Stimulated activated naive CD4-positive, alpha-beta T cell treated with Interleukin-2 at 50 U/mL for 16 hours (primary cell): Measurements from ENCODE around the gene ZDHHC3.

Source experiments
- DNase-seq: peaks from one replicate; lab custom pipeline; 2025; lab: John Stamatoyannopoulos, UW

Gene ZDHHC3

DNA sequence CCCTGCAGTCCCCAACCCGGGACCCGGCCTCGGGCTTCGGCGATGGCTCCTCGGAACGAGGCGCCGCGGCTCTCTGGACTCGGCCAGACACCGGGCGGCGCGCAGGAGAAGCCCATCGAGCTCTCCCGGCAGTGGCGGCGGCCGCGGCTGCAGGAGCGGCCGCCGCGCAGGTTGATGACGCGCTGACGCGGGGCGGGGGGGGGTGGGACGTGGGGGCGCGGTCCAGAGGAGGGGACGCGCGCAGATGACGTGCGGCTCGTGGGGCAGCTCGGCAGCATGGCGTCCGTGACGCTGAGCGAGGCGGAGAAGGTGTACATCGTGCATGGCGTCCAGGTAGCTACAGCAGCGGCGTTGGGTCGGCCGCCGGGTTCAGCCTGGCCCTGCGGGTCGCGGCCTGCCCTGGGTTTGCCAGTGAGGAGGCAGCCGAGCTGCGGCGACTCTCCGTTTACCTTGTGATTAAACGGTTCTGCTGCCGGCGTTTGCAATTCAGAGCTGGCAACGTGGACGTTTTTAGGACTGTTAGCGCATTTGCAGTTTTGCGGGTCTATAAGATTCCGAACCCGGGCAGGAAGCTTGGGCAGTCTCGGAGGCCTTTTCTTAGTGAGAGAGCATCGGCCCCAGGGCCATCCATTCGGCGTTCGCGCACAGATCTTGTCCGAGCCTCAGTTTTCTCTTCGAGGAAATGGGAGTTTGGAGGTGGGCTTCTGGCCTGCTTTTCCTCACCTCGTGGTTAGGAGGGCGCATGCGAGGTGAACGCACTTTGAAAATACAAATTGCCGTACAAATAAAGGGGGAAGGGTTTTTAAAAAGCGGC is at the start of gene ZDHHC3, which contains the start of gene EXOSC7:
TSS of gene ZDHHC3 (minus strand) at position 173 of the 814 bp plus-strand sequence. CDS start 16,738 bp downstream, outside the sequence.
TSS of gene EXOSC7 (plus strand) at position 243 of the 814 bp plus-strand sequence. CDS start at position 277, 34 bp downstream.
- DNase-seq: peak; percentile 91

DNA sequence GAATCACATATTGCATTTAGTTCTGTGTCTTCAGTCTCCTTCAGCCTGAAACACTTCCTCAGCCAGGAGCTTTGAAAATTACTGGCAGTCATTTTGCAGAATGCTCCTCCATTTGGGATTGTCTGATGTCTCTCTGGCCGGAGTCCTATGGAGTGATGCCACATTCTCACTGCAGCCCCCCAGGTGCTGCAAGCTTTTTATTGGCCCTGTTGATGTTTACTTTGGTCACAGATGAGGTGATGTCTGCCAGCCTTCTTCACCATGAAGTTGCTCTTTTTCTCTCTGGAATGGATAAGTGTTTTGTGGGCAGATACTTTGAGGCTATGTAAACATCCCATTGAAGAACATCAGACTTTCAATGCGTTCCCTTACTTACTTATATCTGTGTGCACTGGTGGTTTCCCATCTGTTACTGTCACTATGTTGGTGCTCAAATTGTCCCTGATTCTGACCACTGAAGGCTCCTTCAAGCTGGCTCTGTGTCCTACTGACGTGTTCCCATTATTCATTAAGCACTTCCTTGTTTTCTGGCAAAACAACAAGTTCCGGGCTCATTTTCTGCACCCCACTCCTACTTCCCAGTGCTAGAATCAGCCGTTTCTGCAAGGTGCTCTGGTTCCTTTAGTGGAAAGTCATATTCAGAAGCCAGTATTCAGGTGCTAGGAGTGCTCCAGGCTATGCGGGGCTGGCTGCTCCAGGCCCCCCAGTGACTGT is 48.7 kb upstream of the ZDHHC3 start:
- DNase-seq: no peak

- DNase-seq: no peak
Measured at GRCh38 chr3:45023675-45024074, 47.7 kb upstream of the ZDHHC3 start.

DNA sequence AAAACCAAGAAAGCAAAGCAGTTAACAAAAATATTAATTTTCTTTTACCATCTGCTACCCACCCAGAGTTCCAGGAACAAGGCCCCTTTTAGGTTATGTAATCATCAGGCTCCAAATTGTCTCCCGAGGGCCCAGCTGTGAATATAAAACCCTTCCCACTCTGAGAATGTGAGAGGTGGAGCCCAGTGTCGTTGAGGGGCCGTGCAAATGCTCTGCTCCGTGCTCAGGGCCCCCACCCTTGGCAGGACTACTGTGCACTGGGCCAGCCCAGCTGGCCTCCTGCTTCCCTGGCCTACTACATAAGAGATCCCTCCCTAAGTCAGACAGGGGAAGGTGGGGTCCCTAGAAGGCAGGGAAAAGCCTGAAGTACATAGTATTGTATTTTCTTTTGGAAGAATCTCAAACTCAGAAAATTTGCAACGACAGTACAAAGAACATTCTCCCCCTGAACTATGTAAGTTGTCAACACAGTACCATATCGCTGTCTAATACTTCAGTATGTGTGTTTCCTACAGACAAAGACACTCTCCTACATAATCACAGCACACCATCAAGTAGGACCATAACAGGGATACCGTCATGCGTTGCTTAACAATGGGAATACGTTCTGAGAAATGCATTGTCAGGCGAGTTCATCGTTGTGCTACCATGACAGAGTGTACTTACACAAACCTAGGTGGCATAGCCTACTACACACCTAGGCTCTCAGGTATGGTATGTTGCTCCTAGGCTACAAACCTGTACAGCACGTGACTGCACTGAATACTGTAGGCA is 45.7 kb upstream of the ZDHHC3 start:
- no peak for DNase-seq

DNA sequence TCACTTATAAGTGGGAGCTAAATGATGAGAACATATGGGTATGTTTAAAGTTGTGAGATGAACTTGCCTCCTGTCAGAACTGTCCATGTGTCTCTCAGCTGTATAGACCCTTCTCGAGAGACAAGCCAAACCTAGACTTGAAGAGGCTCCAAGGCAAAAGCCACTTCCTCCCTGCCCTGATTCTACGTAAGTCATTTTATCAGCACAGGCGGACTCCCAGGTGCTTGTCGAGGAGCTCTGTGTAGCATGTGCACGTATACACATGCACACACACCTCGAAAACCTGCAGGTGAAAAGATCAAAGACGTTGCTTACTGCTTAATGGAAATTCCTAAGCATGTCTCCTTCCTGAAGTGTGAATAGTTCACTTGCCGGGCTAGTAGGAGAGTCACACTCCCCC is 44.6 kb upstream of the ZDHHC3 start:
- no peak for DNase-seq

GRCh38 chr3:45017821-45018220 is 41.8 kb upstream of the ZDHHC3 start:
- DNase-seq: no peak

DNA sequence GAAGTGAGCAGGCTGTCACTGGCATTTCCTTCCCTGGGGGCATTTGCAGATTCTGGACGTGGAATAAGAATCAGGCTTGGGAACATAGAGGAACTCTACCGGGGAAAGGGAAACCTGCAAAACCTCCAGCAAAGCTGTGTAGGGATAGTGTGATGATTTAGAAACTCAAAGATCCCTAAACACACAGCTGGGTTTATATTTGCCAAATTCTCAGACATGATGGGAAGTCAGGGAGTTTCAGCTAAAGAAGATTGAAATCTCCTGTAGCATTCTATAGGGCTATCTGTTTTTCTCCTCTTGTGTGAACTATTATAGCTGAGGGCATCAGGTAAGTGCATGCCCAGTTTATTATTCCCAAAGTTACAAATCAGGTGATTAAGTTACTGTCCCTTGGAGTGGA is 40.9 kb upstream of the ZDHHC3 start:
- DNase-seq: no peak

GRCh38 chr3:45012577-45012976 is 36.6 kb upstream of the ZDHHC3 start:
- no peak for DNase-seq

DNA sequence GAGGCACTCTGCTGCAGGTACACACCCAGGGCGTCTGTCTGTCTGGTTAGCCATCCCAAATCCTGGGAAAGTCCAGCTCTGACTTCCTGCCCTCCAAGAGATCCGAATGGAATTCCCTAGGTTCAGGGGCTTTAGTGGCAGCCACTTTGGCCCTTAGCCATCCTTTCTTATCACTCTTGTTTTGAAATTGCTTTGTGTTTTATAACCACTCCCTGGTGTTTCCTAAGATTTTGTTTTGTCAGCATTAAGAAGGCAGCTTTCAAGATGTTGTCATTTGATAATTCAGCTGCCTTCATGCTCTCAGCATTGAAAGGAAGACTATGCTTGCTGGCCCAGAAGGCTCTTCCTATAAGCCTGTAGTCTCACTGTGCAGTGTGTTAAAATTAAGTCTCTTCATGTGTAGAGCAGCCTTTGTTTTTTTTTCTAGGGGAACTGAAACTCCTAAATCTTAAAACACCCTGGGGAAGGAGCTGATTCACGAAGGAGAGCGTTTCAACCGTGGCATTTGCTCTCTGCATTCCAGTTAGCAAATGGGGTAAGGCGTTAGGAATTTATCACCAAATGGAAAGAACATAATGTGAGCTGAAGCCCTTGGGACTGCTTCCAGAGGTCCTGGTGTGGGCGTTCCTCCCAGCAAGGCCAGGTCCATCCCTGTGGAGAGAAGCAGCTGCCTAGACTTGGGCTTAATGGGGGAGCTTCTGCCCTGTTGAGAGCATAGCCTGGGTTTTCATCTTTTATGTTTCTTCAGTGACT is 36.0 kb upstream of the ZDHHC3 start:
- DNase-seq: no peak

DNA sequence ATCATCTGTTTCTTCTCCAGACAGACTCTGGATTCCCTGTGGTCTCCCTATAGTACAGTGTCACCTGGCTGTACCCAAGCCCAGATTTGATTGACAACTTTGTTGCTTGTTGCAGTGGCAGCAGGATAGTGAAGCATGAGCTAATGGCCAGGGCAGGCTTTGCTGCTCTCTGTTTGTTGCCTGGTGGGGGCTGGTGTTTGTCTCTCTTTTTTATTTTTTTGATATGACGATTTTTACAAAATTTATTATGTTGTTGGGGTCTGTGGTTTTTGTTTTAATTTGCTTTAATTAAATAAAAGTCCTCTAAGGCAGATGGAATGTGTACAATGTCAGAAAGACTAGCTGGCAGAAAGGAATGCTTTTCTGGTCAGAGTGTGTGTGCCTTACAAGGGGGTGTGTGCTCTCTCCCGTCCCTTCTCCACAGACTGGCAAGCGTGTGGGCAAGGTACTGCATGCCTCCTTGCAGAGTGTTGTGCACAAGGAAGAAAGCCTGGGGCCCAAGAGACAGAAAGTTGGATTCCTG is 34.9 kb upstream of the ZDHHC3 start:
- DNase-seq: no peak

DNA sequence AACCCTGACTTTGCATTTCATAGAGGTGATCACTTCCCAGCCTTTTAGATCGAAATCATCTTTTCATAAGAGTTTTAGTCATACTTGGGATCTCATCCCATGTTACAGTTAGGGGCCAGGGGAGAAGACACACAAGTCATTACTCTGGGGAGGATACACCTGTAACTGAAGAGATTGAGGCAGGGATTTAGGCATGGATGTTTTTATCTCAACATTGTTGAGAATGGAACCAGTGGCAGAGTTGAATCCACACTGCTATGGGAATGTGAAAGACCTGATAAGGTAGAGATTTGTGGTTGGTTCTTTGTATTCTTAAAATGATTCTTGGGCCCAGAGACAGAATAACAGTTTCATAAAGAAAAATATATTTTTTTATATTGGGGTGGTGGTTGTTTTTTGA is 33.9 kb upstream of the ZDHHC3 start:
- no peak for DNase-seq

DNA sequence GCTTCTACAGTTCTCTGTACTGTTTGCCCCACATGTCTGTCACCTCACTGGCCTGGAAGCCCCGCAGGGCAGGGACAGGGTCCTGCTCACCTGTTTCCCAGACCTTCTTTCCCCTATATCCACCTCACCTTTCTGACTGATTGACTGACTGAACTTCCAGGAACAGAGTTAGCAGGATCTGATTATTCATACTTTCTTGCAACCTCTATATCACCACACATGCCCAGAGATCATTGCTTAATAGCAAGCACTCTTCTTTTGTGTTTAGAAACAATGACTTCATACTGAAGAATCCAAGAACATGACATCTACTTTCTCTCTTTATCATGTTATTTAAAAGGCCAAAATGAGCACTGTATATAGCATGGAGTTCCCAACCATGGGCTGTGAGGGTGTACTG is 32.1 kb upstream of the ZDHHC3 start:
- DNase-seq: no peak

GRCh38 chr3:45007091-45007490 is 31.1 kb upstream of the ZDHHC3 start:
- DNase-seq: no peak

- no peak for DNase-seq
Measured at GRCh38 chr3:45003859-45004258, 27.9 kb upstream of the ZDHHC3 start.

DNA sequence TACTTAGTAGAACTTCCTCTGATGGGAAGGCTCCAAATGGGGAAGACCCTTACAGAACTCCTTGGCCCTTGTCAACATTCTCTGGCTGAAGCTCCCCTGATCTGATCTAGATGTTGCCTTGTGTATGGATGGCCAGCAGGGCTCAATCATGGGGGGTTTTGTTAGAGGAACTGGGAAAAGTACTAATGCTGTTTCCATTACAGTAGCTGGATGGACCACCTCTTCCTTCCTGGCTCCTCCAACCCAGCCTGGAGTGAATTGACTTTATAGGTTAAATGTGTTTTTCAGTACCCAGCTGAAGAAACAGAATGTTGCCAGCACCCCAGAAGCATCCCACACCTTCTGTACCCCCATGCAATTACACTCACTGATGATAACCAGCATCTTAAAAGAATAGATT is 27.4 kb upstream of the ZDHHC3 start:
- no peak for DNase-seq

GRCh38 chr3:45002720-45003119 is 26.7 kb upstream of the ZDHHC3 start:
- no peak for DNase-seq

DNA sequence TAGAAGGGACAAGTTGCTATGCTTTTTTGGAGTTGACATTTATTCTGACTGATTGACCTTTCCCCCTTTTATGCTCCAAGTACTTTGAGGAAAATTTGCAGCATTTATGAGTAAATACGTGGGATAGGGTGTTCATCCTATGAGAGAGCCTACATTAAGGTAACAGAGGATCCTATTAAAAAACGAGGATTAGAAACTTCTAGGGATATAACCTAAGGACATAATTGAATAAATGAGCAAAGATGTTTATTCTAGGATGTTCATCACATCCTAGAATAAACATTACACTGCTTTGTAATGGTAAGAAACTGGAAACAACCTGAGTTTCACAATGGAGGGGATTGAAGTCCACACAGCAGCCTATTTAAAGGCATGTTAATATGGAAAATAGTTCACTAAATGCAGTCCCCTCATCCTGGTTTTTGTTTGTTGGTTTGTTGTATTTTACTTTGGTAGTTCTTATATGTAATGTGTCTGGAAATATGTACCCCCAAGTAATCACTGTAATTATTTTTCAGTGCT is 26.2 kb upstream of the ZDHHC3 start:
- DNase-seq: no peak

DNA sequence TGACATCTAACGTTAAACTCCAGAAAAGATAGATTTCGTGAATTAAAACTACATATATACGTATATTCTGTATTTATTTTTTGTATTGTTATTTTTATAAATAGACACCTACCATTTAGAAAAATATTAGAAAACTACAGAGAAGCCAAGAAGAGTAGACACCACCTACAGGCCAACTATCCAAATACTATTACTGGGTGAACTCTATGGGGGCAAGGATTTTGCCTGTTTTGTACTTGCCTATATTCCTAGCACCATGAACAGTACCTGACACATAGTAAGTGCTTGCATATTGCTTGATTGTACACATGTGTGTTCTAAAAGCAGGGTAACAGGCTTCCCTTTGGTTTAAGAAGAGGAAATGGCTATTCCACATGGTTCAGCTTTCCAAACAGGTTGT is 25.8 kb upstream of the ZDHHC3 start:
- DNase-seq: no peak

DNA sequence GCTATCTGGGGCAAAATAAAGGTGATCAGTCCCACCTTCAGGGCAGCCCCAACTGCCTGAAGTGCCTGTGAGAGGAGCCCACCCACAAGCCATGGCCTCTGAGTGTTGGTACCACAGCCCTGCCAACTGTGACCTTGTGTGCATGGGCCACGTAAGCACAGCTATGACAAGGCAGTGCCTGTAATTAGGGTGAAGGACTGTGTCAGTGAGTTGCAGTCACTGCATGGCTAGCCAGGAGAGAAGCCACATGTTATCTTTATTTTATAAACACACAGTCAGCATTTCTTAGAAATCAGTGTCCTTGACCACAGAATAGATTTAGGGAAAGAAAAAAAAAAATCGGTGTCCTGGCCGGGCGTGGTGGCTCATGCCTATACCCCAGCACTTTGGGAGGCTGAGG is 24.8 kb upstream of the ZDHHC3 start:
- no peak for DNase-seq

GRCh38 chr3:44999782-45000181 is 23.8 kb upstream of the ZDHHC3 start:
- DNase-seq: no peak

- no peak for DNase-seq
Measured at GRCh38 chr3:44996556-44996969, 20.6 kb upstream of the ZDHHC3 start.
